HG02970 (cell line): ENCODE measurements around the gene CRMP1.

Experiments used
- ATAC-seq: cut with Tn5 transposase; IDR thresholded peaks from one replicate; pipeline ENCODE4 v1.9.1; 2021; ENCODE audit warnings: mild to moderate bottlenecking, moderate library complexity, moderate number of reproducible peaks; ENCODE audit not compliant: unreplicated experiment, low FRiP score

CRMP1 gene

GRCh38 chr4:5893004-5893580, at the start of gene CRMP1:
CRMP1 (minus strand) TSS chr4:5893086; CDS start chr4:5892969, 117 bp downstream.
- ATAC-seq = no peak

DNA sequence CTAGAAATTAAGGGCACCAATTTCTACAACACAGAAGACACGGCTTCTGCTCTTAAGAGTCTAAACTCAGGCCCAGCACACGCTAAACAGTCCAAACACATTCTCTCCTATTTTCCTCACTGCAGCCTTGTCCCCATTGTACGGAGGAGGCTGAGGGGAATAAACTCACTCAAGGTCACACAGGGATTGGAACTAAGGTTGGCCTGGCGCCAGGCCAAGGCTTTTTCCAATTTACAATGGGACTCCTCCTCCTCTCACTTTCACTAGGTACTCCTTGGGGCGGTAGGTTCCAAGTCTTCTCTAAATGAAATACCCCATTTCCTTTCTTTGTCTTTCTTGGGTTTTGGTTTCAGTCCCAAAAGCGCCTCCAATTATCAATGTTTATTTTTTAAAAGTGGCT, 48.7 kb upstream of the CRMP1 start:
- no peak for ATAC-seq

DNA sequence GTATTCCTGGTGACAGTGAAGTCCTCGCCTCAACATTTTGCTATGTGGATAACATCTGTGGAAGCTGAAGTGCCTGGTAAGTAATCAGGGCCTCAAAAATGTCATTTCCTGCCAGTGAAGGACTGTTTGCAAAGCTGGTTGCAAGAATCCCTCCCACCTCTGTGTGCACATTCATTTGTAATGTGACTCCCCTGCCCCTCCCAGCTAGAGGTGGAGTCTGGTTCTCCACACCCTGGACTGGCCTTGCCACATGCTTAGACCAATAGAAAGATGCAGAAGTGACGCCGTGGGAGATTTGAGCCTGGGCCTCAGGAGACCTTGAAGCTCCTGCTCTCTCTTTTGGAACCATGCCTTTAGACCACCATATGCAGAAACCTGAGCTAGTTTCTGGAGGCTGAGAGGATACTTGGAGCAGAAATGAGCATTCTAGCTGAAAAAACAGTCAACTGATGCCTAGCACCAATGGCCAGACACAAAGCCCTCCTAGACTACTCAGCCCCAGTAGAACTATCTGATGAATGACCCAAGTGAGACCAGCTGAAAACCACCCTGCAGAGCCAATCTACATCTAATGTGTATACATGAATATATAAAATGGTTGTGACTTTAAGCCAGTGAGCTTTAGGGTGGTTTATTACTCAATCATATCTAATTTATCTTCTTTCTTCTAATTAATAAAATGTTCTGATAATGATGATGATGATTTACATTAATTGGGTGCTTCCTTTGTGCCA, 47.8 kb upstream of the CRMP1 start:
- ATAC-seq = no peak

DNA sequence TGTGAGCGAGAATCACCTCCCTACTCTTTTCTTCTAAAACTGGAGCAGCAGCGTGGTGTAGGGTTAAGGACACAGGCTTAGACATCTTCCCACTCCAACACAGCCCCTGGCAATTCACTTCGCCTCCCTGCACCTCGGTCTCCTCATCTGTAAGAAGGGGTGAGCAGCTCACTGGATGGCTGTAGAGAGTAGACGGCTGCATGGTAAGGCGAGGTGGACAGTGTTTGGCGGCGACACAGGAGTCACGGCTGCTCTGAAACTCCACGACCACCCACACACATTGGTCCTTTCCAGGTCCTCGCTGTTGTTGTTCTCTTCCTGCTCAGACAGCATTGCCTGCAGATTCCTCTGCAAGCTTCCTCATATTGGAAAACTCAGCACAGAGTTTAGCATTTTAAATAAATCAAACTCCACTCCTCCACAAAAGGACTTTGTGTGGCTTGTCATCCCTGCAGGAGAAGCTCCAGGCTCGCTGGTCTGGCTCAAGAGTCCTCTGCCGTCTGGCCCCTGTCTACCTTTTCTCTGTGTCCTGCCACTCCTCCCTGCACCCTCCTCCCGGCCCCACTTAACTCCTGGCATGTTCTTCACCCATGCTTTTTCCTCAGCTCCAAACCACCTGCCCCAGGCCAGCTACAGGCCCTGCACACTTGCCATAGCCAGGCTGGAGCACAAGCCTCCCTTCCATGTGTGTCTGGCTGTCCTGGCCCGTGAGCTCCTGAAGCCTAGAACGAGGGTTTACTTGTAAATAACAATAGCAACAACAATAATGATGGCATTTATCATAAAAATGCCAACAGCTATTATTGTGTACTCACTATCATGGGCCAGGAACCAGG, 41.3 kb upstream of the CRMP1 start:
- no peak for ATAC-seq

- no peak for ATAC-seq
Measured at GRCh38 chr4:5933116-5933515, 40.2 kb upstream of the CRMP1 start.

DNA sequence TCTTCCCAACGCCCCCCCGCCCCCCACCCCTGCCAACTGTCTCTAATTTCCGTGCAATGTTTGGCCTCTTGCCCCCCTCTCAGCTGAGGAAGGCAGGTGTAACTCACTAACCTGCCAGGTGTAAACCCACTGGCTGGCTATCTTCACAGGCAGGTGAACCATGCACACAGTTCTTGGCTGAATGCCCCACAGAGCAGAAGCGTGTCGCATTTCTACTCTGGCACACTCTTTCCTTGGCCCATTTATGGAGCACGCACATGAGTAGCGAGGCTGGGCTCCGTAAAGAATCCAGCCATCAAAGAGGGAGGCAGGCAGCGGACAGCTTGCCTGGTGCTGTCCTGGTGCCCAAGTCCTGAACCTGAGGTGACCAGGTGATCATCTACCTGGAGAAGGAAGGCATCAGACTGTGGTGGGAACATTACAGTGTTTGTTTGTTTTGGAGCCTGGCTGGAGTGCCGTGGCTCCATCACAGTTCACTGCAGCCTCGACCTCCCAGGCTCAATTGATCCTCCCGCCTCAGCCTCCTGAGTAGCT, 39.2 kb upstream of the CRMP1 start:
- ATAC-seq = no peak

GRCh38 chr4:5931526-5931925, 38.6 kb upstream of the CRMP1 start:
- no peak for ATAC-seq

DNA sequence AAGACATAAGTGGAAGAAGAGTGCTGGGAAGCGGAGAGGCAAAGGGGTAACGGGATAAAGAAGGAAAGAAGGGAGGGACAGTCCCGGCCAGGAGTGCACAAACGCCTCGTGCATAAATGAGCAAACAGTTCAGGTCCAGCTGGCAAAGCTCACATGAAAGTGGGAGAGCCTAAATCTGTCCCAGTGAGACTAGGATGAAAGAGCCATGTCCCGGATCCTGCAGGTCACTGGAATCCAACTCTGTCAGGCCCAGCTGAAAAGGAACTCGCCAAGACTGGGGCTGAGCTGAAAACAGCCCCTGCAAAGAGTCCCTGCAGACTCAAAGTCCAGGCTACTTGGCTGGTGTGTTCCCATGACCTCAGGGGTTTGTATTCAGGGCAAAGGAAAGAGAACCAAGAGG, 38.0 kb upstream of the CRMP1 start:
- no peak for ATAC-seq

DNA sequence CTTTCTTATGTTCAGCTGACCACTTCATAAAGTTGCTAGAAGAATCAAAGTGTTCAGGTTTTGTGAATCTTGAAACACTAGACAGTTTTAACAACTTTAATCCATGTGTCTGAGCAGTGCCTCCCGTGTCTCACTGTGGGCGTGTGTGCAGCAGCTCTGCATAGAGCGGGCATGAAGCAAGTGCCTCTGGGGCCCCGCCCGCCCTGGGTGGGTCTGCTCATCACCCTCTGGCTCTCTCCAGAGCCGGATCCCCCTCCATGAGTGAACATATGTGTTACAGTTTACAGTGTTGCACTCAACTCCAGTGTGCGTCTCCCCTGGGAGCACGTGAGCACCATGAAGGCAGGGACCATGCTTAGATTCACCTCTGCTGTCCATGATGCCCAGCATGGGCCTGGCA, 37.6 kb upstream of the CRMP1 start:
- no peak for ATAC-seq

DNA sequence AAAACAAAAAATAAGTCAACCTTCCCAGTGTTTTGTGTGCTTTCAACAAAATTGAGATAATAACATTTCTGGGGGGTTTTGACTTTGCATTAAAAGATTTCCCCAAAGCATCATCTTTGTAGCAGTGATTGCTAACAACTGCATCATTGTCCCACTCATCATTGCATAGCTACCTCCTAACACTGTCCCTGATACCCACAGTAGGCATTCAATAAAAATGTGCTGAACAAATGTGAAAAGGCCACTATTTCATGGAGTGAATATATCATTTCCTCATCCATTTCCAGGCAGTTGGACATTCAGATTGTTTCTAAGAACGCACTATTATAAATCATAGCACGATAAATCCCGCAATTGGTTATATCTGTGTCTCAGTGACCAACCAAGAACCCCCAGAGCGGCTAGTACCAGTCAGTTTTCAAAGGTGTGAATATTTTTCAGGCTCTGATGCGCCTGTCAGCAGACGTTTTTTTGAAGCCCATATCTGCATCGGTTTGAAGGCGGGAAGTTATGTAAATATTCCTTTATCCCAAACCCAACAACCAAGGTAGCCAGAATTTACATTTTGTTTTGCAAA, 36.0 kb upstream of the CRMP1 start:
- no peak for ATAC-seq

GRCh38 chr4:5928274-5928673, 35.4 kb upstream of the CRMP1 start:
- no peak for ATAC-seq

GRCh38 chr4:5927747-5928146, 34.9 kb upstream of the CRMP1 start:
- ATAC-seq = no peak

- ATAC-seq = no peak
Measured at GRCh38 chr4:5927116-5927515, 34.2 kb upstream of the CRMP1 start.

- ATAC-seq = no peak
Measured at GRCh38 chr4:5926598-5926997, 33.7 kb upstream of the CRMP1 start.

GRCh38 chr4:5925419-5926200, 32.7 kb upstream of the CRMP1 start:
- ATAC-seq = no peak

DNA sequence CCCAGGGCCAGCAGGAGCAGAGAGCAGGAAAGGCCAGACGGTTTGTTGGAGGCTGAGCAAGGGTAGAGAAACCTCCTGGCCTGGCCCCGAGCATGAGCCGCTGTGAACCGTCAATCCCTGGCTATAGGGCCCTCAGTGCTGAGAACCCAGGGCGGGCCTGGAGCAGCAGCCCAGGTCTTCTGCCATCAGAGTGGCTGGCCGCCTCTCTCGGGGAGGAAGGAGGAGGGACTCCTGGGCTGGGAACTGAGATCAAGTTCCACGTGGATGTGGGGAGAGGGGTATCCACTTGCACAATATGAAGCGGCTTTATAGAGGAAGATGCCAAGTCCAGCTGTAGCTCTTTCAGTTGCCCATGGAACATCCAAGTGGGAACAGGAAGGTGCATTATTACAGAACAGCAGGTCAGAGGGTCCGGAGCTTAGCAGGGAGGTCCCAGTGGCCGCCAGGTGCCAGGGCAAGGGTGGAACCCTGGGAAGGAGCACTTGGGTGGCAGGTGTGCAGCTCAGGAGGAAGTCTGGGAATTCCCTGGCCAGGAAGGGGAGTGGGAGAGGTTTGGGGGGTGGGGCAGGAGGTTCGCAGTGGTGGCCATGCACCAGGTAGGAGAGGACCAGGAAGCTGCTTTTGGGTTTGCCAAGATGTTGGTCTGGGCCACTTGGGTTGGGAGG, 31.7 kb upstream of the CRMP1 start:
- no peak for ATAC-seq

GRCh38 chr4:5923376-5923775, 30.5 kb upstream of the CRMP1 start:
- ATAC-seq = no peak

- ATAC-seq = no peak
Measured at GRCh38 chr4:5922556-5922955, 29.7 kb upstream of the CRMP1 start.

DNA sequence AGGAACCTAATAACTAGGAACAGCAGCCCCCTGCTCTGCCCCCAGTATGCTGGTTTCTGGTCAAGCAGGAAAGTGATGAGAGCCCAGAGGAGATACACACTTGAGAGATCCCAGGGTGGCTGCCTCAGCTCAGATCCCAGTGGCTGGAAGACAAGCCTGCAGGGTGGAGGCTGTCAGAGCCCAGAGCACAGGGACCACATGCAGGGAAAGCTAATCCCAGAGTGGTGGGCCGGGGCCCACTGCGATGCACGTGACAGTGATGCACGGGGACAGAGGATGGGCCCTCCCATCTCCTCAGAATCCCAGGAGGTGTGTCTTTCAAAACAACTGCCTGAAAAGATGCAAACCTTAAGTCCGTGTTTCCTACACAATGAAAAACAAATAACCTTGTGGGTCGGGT, 29.1 kb upstream of the CRMP1 start:
- no peak for ATAC-seq
